Measurements from ENCODE around the gene CTNNA3.

Gene CTNNA3

GRCh38 chr10:67664942-67665341 lies 31.1 kb downstream of the CTNNA3 start:
- DNase-seq: no peak

GRCh38 chr10:67663449-67664087 lies 32.4 kb downstream of the CTNNA3 start:
- no peak for DNase-seq

DNA sequence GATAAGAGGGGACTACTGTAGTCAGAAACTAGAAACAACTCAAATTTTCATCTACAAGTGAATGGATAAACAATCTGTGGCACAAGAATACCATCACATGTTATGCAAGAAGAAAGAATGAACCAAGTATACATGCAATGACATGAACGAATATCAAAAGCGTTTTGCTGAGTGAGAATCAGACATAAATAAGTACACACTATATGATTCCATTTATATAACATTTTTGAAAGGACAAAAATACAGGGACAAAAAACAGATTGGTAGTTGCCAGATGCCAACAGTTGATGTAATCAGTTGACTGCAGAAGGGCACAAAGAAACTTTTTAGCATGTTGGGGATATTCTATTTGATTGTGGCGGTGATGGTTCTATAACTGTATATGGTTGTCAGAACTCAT lies 33.6 kb downstream of the CTNNA3 start:
- DNase-seq: no peak

GRCh38 chr10:67659497-67659896 lies 36.5 kb downstream of the CTNNA3 start:
- no peak for DNase-seq

DNA sequence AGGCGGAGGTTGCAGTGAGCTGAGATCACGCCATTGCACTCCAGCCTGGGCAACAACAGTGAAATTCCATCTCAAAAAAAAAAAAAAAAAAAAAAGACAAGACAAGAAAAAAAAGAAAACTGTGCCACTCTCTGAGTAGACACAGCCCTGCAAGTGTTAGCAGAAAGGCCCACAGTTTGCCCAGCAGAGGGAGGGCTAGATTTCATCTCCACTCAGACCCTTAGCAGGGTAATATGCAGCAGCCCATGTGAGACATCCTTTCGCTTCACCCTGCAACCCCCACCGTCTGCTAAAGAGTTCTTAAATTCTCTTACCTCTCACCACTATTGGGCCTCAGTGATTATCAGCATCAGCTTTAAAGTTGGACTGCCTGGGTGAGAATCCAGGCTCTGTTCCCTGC lies 38.2 kb downstream of the CTNNA3 start:
- no peak for DNase-seq

- DNase-seq: no peak
Measured at GRCh38 chr10:67650558-67650957, 45.4 kb downstream of the CTNNA3 start.

DNA sequence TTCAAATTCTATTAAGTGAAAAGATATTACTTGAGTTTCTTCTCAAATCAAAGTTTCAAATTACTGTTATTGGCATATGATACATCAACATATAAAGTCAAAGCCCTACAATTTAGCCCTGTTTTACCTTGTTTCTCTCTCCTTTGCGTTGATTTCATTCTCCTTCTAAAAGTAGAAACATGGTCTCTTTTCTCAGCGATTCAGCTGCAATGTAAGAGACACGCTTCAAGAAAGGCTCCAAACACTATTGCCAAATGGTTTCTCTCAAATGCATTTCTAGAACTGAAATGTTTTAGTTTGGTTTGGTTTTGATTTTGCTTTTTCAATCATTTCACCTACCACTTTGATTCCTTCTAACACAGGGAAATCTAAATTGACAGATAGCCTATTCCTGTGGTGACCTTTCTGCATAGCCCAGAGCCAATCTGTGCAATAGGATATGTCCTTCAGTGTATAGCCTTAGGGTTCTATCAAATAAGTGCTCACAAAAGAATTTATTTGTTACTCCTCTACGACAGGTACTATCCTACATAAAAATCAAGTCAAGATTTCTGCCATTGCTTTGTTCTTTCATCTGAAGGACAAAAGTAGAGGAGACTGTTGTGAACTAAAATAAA lies 47.3 kb downstream of the CTNNA3 start:
- no peak for DNase-seq

DNA sequence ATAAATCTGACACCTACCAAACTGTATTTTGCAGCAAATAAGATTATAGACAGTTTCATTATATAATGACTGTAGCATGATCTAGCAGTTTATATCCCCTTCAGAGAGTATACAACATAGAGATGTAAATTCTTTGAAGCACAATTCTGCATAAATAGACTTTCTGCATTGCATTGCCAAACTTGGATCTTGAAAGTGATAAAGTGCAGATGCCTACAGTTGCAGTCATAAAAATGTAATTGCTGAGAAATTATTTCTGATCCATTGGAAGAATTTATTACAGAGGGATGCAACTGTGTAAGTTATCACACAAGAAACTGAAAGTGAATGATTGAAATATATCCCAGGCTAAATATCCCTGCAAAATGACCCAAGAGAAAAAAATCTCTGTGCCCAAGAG lies 65.1 kb downstream of the CTNNA3 start:
- no peak for DNase-seq

GRCh38 chr10:67629461-67629971 lies 66.5 kb downstream of the CTNNA3 start:
- no peak for DNase-seq

GRCh38 chr10:67622984-67623383 lies 73.0 kb downstream of the CTNNA3 start:
- no peak for DNase-seq

DNA sequence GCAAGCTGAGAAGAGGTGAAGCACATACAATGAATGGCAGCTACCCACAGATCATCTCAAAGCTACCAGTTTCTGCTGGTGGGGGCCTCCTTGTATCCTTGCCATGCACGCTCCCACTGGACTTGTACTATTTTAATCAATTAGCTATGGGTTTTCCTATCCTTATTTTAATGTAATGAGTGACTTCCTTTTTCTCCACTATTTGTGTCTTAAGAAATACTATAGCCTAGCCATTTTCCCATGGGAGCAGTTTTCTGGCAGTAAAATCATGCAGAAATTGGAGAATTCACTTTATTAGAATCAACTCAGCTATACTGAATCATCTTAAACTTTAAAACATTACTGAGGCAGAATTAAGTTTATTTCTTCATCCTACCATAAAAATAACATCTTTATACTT lies 73.5 kb downstream of the CTNNA3 start:
- DNase-seq: no peak

GRCh38 chr10:67621834-67622233 lies 74.2 kb downstream of the CTNNA3 start:
- no peak for DNase-seq

GRCh38 chr10:67618116-67618515 lies 77.9 kb downstream of the CTNNA3 start:
- no peak for DNase-seq

GRCh38 chr10:67612577-67613537 lies 83.1 kb downstream of the CTNNA3 start:
- DNase-seq: no peak

GRCh38 chr10:67612176-67612575 lies 83.8 kb downstream of the CTNNA3 start:
- DNase-seq: no peak

DNA sequence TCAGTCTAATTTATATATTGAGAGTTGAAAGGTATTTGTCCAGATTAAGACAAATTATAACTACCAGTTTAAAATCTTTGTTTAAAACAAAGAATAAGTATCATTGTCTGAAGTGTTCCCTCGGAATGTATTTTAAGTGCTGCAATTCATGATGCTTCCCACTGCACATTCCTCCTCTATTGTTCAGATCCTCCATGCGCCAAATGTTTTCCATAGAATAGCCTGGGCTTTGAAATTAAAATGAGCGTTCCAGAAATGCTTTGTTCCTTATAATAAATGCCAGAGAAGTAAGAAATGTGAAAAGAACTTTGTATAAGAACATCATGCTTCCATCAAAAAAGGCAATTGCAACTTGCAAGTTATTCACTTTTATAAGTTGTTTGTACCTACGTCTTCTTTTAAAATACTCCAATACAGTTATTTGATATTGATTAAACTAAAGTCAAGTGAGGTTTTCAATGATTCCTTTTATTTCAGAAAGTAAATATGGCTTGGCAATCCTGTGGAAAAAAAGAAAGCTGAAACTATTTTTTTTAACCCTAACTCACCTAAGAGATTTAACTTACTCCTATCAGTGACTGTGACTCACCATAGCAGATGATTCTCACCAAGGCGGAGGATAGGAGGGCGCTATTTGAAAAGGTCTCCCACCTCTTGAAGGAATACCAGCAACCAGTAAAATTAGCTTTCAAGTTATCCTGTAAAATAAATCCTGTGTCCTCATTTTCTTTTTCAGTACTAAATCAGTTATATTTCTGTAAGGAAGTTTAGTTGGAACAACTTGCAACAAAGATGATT lies 85.8 kb downstream of the CTNNA3 start:
- no peak for DNase-seq

DNA sequence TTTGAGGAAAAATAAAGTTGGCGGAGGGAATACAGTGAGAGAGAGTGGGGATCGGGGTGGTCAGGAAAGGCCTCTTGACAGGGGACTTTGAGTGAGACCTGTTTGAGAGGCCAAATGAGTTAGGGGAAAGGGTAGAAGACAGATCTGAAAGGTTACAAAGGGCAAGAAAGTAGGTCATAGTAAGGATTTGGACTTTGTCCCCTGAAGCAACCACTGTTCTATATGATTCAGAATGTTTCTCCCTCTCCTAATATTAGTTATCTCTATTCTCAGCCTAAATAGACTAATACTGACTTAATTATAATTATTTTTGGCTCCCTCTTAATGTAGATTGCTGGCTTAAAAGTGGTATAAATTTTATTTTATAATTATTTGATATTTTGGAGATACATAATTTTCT lies 88.0 kb downstream of the CTNNA3 start:
- no peak for DNase-seq

DNA sequence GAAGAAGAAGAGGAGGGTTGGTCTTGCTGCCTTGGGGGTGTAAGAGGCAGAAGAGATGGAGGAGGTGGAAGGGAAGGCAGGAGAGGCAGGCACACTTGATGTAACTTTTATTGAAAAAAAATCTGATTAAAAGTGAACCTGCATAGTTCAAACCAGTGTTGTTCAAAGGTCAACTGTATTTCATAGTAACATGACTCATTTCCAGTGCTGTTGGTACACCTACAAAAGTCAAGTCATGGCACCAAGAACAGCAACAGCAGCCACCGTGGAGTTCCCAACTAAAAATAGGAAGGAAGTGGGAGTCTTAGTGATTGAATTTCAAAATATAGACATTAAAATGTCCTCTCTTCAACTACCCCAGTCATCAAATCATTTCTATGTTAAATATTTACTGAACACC lies 88.5 kb downstream of the CTNNA3 start:
- no peak for DNase-seq

DNA sequence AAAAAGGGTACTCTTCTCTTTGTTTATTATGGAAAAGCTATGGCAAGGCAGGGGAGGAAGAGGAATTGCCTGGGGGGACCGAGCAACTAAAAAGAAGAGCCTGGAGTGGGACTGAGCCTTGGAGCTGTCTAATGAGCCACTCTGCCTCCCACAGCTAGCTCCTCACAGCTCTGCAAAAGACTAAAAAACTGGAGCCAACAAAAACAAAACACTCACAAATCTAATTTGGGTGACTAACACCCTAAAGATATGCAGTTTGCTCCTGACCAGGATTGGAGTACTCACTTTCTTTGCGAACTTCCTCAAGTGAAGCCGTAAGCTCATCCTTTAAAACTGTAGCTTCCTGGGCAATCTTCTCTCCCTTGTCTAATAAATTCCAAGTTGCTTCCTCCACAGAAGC lies 89.4 kb downstream of the CTNNA3 start:
- DNase-seq: no peak

DNA sequence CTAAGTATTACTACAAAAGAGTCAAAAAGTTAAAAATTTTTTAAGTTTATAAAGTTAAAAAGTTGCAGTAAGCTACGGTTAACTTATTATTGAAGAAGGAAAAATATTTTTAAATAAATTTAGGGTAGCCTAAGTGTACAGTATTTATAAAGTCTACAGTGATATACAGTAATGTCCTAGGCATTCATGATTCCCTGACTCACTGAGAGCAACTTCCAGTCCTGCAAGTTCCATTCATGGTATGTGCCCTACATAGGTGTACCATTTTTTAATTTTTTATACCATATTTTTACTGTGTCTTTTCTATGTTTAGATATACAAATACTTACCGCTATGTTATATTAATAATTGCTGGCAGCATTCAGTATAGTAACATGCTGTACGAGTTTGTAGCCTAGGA lies 92.3 kb downstream of the CTNNA3 start:
- DNase-seq: no peak

GRCh38 chr10:67603086-67603485 lies 92.9 kb downstream of the CTNNA3 start:
- no peak for DNase-seq

DNA sequence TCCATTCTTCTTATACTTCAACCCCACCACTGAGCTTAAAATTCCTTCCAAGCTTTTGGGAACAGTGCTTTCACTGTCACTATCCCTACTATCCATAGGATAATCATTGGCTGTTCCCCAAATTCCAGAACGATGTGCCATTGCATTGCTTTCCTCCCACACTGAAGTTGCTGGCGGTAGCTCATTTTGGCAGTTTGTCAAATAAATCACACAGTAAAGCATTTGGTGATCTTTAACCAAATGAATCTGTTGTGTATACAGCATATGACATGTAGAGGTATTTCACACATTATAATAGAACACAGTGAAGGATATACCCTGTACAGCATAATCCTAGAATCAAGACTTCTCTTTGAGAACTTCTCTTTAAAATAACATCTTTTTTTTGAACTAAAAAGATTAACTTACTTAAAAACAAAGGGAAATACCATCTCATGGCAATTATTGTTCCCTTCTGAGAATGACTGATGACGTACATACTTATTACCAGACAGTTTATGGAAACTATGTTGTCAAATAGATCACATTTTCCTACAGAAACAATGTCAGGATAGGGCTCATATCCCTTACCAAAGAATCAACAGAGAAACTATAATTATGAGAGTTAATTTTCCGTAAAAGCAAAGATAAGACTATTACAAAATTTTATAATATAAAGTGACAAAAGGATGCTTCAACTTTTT lies 93.6 kb downstream of the CTNNA3 start:
- no peak for DNase-seq

All from femur (tissue), 1 donor.